Stimulated activated CD8-positive, alpha-beta memory T cell treated with anti-CD3 and anti-CD28 coated beads, Interleukin-15, amount 100 ng/mL, for 1 hour (primary cell): Measurements from ENCODE around the gene TTC21A.

ENCODE experiments used
- DNase-seq: peaks from one replicate; pipeline ENCODE4 v3.0.0-alpha.2; 2020; ENCODE audit warnings: low read depth

Gene TTC21A

DNA sequence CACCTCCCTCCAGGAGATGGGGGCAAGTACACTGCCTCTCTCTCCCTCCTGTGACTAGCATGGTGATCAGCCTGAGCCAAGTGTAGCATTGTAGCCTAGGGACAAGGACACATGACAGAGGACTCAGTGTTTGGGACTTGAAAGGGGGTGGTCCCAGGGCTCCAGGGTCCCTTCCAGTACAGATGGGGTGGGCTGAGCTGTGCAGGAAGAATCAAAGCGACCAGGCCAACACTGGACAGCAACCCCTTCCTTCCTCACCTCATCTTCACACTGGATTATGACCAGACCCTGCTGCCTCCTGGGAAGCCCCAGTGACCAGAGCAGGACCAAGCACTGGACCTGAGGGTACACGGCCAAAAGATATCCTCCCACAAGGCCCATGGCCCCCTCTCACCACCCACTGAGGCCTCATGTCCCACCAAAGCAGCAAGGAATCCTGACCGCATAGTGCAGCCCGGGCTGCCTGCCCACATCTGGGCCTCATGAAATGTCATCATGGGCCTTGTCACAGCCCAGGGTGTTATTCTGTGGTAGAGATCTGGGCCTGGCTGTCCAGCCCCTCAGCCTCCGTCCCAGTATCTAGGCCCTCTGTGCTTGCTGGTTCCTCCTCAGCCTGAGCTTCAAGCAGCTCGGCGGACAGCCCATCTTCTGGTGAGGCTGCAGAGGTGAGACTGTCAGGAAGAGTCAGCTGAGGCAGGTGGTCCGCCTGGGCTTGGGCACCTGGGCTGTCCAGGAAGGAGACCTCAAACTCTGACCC is 9.6 kb upstream of the TTC21A start:
- no peak for DNase-seq

DNA sequence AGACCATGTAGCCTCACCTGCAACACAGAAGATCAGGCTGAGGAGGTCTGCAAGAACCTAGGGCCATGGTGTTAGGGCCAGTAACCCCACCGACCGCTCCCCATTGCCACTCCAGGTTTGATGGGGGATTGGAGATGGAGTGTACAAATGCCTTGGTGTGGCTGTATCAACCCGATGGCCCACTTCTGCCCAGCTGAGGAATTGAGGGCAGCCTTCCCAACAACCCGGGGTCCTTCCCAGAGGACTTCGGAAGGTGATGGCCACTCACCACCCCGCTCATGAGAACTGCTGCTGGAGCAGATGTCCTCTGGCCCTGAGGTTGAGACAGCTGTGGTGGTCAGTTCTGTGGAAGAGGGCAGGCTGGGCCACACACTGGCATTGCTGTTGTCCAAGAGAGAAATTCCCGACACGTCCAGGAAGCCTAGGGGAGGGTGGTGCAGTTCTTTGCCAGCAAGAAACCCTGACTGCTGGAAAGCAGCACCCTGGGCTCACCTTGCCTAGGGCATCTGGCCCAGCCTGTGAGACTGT is 8.9 kb upstream of the TTC21A start:
- DNase-seq = no peak

DNA sequence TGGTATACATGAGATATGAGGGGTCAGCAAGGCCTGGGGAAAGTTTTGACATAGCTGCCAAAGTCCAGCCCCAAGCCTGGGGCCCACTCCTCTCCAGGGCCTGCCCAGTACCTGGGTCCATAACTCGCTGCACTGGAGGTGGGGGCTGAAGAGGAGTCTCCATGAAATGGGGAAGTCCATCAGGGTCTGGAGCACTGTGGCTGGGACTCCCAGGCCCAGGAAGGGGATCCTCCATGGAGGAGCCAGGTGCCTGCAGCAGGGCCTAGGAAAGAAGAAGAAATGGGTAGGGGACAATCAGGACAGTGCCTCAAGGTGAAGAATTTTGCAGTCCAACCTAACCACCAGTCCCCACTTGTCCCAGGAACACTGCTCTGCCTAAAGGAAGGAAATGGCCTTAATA is 8.2 kb upstream of the TTC21A start:
- DNase-seq = no peak

DNA sequence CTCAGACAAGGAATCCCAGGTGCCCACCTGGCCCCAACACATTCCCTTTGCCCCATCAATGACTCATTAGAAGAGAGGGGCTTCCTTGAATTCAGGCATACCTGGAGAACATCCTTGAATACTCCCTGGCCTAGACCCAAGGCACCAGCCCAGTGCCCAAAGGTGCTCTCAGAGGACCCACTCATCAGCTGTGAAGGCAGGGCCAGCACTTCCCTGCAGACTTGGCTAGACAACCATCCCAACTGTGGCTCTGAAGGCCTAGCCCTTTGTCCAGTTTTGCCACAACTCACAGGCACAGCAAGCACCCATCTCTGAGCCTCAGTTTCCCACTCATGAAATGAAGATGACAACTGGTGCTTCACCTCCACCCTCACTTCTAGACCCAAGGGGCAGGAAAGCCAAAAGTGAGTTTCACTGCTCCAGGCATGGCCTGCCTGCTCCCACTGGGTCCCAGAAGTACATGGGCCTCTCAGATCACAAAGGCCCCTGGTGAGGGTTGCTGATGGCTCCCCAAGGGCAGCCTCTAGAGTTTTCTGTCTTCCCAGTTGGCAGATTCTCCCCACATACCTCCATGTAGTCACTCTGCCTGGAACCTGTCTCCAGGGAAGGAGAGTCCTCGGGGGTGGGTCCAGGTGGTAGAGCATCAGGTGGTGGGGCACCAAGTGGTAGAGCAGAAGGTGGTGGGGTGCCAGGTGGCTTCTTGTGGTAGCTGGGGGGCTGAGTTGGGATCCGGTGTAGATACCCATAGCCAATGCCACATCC is 7.6 kb upstream of the TTC21A start:
- no peak for DNase-seq

DNA sequence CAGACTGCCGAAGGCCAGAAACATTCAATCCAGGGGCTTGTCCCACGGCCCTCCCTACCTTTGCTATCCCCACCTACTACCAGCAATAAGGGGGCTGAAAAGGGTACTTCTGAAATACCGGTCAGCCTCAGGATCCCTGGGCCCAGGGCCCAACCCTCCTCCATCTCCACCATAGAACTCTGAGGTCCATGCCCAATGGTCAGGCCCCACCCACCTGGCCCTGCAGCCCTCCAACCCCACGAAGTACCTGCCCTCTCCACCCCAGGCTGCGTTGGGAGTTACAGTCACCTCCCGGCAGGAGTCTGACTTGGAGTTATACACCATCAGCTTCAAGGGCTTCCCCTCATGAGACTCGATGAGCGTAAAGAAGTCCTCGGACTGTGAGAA is 7.0 kb upstream of the TTC21A start:
- no peak for DNase-seq

DNA sequence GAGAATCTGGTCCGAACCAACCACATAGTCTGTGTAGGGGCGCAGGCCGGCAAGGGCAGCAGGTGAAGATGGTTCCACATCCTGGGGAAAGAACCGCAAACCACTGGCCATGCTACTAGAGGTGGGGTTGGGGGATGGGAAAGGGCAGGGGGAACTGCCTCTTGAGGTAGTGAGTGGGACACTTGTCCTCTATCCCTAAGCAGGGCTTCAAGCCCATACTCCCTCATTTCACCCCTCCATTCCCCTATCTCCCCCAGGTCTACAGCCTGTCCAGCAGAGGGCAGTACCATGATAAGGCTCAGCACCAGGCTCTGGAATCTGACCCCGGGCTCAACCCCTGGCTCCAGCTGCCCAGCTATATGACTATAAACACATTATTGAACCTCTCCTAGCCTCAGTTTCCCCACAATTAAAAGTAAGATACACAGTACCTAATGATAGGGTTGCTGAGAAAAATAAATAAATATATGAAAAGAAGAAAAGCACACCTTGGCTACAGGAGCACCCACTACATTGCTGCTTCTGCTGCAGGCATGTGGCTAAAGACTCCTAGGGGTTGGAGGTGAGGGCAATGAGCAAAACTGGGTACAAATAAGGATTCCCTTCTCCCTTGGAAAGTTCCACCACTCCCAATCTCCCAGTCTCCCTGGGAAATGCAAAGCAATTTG is 6.3 kb upstream of the TTC21A start:
- no peak for DNase-seq

DNA sequence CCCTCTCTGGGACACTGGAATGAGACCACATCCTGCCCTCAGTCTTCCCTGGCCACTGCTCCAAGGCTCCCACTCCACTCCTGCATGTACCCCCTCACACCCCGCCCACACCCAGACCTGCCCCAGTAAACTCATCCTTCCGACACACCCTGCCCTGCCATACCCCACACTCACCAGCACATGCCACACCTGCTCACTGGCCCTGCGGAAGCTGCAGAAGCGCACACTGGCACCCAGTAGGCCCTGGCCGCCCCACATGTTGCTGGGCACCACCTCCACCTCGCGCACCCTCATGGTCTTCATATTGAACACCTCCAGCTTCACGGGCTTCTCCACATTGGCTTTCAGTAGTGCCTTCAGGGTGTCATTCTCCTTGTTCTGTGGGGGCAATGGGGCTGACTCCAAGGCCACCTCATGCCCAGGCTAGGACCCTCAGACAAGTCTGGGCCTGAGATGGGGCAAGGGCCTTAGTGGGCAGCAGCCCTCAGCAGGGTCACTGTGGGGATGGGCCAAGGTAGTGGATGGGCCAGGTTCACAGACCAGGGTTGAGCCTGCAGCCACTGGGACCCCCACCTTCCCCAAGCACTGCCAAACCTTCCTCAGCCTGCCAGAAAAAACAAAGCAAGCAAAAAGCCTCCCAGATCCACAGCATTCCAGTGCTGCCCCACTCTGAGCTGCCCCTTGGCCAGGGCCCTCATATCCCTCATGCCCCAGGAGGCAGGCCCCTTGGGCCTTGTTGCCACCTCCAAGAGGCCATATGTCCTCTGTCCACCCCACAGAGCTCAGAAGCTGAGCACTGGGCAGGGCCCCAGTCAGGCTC is 4.8 kb upstream of the TTC21A start:
- no peak for DNase-seq

DNA sequence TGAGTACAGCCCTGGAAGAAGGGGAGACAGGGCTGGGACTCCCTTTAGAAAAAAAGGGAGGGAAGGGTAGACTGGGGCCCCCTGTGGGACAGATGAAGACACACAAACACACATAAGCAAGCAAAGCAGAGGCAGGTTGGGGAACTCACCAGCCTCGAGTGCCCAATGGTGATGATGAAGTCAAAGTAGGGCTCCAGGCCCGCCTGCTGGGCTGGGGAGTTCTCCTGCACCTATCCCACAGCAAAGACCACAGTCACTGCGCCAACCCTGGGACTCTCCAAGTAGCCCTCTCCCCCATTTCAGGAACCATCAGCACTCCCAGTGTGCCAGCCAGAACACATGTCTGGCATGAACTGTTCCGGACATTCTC is 4.2 kb upstream of the TTC21A start:
- no peak for DNase-seq

DNA sequence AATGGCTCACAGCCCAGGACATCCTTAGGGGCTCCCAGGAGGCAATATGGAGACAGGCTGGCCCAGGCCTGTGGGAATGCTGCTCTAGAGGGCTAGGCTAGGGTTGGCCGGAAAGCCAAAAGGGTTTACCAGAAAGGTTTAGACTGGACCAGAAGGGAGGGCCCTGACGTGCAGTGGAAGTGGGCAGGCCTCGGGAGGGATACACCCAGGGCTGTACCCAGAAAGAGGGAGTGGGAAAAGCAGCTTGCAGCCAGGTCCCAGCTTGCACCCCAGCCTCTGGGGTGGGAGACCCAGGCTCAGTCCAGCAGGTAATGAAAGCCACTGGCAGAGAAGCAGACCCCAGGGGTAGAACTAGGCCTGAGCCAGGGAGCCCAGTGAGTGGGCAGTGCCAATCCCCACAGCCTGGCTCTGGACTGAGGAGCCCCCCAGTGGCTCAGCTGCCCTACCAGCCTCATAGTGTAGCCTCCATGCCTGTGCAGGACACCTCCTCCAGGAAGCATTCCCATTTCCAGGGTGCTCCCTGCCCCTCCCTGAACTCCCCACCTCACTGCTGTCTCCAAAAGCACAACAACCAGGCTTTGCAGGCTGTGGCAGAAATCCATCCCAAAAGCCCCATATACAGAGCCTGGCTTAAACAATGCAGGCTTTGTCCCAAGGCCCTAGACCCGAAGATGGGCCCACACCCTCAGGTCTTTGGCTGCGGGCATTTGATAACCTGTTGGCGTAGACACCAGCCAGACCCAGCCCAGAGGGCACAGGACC is 3.5 kb upstream of the TTC21A start:
- DNase-seq = no peak

DNA sequence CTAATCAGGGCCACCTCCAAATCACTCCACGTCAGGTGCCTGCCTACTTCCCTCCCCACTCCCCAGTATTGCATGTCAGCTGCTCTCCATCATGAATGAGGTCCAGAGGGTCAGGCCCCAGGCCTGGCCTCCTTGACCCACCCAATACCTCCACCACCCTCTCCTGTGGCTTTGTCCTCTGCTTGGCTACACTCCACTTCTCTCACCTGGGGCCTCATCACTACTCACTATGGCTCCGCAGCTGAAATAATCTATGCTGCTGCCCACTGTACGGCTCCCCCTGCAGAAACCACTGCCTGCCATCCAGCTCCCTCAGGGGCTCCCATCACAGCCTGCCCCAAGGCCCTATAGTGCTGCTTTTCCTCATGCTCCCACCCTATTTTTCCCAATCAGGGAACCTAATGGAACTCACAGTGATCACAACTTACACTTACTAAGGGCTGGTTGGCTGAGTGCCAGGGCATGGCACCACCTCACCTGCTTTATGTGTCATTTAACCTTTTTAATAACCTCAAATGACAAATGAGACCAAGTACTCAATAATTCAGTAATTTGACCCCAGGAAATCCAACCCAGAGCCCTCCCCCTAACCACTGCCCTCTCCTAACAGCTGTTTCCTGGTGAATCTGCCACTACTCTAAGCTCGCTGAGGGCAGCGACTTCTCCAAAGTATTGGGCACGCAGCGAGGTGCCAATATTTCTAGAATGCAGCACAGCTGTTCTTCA is 2.4 kb upstream of the TTC21A start:
- no peak for DNase-seq

DNA sequence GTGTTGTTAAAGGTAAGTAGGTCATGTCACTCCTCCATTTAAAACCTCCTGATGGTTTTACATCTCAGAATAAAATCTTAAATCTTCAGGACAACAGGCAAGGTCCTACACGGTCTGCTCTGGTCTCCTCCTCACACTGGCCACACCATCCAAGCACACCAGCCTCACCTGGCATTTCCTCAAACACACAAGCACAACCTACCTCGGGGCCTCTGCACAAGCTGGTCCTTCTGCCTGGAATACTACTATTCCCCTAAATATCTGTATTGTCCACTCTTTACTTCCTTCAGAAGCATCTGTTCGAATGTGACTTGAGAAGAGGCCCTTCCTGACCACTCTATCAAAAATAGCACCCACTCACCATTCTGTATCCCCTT is 1.8 kb upstream of the TTC21A start:
- no peak for DNase-seq

DNA sequence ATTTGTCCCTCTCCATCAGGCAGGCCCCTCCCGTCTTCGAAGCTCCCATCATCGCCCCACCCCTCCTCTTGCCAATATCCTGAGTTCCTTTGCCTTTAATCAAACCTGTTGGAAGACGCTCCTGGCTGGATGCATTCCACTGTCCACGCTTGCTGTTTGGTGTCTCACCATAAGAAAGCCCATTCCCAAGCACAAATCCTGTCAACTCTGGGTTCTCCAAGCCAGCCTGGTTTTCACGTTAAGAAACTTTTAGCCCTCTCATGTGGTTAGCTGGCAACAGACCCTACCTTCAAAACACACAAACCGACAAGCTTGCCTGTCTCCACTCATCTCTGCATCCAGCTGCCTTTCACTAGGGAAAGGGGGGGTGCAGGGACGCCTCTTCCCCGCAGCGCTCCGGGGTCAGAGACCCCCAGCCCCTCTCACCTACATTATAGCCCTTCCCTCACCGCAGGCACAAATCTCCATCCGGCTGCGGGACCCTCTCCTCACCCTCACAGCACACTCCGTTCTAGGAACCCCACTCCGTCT is 1.1 kb upstream of the TTC21A start:
- DNase-seq = no peak

DNA sequence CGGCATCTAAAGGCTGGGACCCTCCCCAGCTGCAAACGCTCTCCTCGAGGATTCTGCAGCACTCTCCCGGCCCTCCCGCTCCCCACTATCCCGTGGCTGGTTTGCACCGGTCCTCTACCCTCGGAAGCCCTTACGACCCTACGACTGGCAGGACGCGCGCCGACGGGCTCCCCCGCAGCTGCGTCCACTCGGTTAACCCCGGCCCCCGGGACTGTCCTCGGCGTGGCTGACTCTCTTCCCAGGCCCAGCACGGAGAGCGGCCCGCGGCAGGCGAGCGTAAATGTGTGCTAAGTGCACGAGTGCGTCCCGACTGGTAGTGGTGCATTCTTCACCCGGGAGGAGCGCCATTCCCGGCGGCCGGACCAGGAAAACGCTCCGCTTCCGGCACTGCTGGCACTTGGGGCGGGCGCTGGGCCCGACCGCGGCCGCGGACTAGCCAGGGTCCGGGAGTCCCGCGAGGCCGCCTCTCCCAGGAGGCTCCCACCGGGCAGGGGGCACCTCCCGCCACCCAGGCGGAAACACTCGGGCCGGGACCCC is 561 bp upstream of the TTC21A start:
- no peak for DNase-seq

DNA sequence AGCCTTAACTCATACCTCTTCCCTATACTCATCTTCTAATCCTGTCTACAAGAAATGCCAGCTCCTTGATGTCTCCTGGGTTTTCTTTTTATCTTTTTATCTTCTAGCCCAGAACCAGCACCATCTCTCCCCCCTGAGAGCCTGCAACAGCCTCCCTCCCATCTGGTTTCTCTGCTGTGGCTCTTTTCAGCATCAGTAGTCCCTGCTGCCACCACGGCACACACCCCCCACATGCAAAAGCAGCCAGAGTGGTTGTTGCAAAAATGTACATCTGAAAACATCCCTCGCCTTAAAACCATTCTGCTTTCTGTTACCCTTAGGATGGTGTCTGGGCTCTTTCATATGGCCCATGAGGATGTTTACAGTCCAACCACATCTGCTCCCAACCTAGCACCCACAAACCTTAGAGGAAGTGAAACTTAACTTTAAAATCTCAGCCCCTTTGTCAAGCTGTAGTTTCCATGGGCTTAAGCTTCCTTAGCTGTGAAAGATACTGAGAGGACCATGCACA is 775 bp downstream of the TTC21A start:
- DNase-seq = no peak

DNA sequence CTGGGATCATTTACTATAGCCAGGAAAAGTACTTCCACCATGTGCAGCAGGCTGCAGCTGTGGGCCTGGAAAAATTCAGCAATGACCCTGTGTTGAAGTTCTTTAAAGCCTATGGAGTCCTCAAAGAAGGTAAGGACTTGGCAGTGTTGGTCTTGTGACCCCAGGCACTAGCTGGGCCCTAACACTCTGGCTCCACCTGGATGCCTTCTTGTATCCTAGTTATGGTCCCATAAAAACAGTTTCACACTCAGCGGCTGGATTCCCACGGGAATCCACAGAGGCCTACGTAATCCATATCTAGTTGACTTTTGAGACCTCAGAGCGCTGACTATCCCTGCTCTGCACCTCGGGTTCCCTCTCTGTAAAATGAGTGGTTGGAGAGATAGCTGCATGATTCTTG is 1.6 kb downstream of the TTC21A start:
- no peak for DNase-seq

DNA sequence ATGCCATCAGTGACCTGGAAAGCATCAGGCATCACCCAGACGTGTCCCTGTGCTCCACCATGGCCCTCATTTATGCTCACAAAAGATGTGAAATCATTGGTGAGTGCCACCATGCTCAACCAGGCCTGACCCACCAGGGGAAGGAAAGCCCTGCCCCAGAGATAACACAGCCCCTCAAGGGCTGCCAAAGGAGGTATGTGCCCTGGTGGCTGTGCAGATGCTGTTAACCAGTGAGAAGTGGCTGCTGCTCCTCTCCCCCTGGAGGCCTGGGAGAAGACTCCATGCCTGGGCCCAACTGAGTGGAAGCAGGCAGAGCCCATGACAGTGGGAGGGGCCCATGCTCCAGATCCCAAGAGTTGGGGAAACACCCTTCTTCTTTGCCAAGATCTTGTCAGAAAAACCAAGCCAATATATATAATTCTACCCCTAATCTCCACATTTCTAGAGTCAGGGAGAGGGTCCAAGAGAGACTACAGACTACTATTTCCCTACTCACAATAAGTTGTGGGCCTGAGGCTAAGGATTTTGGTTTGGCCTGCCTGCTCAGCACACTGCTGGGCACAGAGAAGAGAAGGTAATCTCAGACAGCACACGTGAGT is 2.7 kb downstream of the TTC21A start:
- no peak for DNase-seq

DNA sequence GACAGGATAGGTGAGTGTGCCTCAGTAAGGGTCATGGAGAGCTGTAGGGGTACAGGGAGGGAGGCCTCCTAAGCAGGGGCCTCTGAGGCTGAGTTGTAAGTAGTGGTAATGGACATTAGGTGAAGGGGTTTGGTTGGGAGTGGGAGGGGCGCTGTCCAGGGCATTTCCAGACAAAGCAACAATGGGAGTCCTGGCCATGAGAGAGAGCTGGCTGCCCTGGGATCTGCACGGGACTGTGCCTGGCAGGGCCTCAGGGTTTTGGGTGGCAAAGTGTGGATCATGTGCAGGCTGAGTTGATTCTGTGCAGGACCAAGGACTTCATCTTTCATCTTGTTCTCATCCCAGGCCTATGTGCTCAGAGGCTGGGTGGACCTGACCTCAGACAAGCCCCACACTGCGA is 4.6 kb downstream of the TTC21A start:
- DNase-seq = no peak

DNA sequence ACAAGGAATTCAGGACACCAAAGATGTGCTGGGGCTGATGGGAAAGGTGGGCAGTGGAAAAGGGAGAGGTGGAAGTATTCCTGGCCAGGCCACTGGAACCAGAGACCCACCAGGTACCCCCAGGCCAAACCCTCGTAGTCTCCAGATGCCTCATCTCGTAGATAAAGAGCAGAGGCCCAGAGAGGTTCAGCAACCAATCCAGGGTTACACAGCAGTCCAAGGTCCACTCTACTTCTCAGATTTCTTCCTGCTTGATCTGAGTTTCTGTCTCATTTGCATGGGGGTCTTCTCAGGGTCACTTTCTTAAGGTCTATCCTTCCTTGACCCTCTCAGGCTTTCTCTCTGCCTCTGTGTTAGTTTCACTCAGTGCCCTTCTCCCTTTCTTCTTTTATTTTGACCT is 5.1 kb downstream of the TTC21A start:
- DNase-seq = no peak

DNA sequence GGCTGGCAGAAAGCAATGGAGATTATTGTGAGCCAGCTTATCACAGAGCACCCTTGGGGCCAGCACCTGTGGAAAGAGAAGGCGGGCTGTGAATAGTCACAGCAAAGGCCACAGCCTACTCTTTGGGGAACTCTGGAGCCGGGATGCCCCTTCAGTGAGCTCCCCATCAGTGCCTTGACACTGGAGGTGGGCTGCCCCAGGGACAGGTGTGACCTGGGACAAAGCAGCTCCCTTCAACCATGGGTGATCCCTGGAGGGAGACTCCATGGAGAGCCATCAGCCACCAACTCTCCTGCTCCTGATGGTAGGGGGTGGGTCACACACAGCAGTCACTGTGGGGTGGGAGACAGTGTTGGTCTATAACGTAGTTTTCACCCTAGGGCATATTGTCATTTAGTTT is 5.8 kb downstream of the TTC21A start:
- DNase-seq = no peak

DNA sequence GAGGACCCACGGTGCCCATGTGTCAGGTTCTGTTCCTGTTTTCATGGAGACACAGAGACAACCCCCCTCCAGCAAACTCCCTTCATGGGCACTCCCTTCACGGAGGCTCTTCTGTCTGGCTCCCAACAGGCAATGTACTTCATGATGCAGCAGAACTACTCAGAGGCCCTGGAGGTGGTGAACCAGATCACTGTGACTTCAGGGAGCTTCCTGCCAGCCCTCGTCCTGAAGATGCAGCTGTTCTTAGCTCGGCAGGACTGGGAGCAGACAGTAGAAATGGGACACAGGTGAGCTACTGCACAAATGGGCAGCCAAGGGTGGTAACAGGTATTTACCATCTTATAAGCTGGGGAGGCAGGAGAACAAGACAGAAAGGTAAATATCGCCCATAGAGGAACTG is 7.0 kb downstream of the TTC21A start:
- DNase-seq = no peak
